Epithelial cell of esophagus (primary cell): Measurements from ENCODE around the gene NOVA2.

Experiments
- DNase-seq: peaks from one replicate; pipeline ENCODE4 v3.0.0; 2010; ENCODE audit warnings: low read depth
- H3K4me3 ChIP-seq: 2 replicates; pipeline ENCODE4 v1.5.1; 2011; ENCODE audit warnings: mild to moderate bottlenecking, low read length, control low read depth
- TF ChIP-seq, protein P1 (sequence below): IDR thresholded peaks from 2 replicates; pipeline ENCODE4 v1.5.1; 2011; ENCODE audit warnings: low read depth, mild to moderate bottlenecking, low read length, control low read depth, inconsistent platforms; ENCODE audit not compliant: insufficient read depth; ENCODE audit errors: missing control alignments

Gene NOVA2

DNA sequence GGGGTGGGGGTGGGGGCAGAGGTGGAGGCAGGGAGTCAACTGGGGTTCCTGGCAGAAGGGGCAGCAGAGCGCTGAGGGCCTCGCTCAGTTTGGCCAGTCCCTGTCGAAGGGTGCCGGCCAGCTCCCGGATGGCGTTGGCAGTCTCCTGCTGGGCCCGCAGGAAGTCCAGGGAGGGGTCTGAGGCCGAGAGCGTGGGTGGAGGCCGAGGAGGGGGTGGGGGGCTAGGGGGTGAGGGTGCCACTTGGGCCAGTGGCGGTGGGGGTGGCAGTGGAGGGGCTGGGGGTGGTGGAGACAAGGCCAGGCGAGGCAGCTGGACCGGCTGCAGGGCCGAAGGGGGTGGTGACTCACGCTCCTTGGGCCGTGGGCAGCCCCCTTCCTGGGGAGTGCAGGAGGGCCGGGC, 82.8 kb downstream of the NOVA2 start:
- TF ChIP-seq, protein P1, sequence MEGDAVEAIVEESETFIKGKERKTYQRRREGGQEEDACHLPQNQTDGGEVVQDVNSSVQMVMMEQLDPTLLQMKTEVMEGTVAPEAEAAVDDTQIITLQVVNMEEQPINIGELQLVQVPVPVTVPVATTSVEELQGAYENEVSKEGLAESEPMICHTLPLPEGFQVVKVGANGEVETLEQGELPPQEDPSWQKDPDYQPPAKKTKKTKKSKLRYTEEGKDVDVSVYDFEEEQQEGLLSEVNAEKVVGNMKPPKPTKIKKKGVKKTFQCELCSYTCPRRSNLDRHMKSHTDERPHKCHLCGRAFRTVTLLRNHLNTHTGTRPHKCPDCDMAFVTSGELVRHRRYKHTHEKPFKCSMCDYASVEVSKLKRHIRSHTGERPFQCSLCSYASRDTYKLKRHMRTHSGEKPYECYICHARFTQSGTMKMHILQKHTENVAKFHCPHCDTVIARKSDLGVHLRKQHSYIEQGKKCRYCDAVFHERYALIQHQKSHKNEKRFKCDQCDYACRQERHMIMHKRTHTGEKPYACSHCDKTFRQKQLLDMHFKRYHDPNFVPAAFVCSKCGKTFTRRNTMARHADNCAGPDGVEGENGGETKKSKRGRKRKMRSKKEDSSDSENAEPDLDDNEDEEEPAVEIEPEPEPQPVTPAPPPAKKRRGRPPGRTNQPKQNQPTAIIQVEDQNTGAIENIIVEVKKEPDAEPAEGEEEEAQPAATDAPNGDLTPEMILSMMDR: no peak
- H3K4me3 ChIP-seq: no peak overlapping the region
- DNase-seq: no peak

DNA sequence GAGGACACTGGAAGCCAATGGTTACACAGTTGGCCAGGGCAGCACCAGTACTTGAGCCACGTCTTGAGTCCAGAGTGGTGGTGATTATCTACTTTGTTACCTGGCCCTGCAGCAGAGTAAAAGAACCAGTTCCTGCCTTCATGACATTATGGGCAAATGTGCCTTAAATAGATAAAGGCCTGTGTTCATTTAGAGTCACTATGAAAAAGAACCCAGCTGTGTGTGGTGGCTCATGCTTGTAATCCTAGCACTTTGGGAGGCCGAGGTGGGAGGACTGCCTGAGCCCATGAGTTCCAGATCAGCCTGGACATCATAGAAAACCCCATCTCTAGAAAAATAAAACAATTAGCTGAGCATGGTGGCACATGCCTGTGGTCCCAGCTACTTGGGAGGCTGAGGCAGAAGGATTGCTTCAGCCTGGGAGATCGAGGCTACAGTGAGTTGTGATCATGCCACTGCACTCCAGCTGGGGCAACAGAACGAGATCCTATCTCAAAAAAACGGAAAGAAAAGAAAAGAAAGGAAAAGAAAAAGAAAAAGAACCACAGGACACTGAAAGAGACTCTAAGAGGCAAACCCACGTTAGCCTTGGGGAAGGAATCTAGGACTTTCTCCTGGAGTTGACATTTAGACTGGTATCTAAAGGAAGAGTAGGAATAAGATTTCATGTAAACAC, 84.3 kb downstream of the NOVA2 start:
- H3K4me3 ChIP-seq: no peak overlapping the region
- no peak for DNase-seq
- TF ChIP-seq, protein P1: no peak

DNA sequence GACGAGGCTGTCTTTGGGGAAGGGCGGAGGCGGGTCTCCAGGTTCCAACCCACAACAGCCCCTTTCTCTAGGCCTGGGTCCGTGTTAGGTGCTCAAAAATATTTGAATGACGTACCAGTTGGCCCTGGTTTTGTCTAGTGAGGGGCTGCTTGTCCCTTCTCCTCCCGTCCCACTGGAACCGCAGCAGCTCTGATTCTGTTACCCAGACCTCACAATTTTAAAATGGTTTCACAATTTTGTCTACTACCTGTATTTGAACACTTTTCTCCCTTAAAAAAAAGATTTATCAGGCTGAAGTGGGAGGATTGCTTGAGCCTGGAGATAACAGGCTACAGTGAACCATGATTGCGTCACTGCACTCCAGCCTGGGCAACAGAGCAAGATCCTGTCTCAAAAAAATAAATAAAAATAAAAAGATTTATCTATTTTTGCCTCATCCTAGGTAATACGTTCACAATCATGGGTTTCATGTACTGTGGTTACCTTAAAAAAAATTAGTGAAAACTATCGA, 86.4 kb downstream of the NOVA2 start:
- no peak for DNase-seq
- TF ChIP-seq, protein P1: no peak
- peak overlapping the region; percentile 68 for H3K4me3 ChIP-seq

DNA sequence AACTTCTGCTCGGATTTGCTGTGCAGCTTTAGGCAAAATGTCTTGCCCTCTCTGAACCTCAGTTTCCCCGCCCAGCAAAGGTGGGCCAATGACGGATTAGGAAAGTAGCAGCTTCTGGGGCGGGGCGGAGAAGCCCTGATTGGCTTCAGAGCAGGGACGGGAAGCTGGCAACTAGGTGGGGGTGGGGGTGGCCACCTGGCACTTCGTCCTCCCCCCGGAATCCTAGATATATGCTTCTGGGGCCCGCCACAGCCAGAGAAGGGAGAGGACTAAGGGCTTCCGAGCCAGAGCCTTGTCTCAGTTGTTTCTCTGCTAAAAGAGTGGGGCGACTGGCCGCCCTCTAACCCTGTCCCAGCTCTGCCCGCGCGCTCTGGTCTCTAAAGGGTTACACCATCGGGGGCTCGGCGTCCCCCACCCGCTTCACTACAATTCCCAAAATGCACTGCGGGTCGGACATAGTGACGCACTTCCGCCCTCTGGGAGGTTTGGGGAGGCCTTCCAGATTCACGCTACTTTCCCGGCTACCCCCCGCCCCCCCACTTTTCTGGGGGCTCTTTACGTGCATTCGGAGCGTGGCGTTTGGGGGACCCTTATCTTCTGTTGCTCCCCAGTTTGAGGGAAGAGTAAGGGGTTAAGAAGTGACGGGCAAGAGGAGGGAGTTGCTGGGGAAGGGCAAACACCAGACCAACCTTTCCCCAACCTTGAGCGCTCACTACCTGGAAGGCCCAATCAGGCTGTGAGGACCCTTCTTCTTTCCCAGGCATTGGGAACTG, 87.1 kb downstream of the NOVA2 start:
- DNase-seq: peak; percentile 97

DNA sequence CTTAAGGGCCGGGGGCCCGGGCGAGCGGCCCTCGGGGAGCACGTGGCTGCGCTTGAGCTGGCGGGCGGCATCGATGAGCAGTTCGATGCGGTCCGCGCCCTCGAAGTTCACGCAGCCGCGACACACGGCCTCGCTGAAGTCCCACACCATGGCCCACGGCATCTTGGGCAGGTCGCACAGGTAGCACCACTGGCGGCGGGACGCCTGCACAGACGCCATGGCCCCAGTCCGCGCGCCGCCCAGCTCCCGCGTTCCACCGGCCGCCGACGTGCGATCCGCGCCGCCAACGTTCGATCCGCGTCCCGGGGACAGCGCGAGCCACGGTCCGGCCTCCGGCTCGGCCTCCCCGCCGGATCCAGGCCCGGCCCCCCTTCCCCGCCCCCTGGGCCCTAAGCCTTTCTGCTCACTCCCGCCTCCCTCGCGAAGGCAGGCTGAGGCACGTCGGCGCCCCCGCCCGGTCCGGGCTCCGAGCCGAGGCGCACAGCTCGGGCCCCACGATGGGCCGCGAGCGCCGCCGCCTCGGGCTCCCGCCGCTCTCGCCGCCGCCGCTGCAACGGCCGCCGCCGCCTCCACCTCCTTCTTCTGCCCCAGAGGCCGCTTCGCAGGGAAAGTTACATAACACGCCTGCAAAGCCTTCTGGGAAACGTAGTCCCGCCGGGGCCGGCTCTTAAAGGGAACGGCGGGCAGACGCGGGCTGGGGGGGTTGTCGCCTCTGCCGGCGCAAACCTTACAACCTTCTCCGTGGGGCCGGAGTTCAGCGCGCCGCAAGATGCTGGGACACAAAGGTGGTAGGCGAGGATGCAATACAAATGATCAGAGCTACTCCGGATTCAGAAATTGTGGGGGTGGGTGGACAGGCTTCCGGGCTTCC, 87.9 kb downstream of the NOVA2 start, which contains the start of gene IRF2BP1:
TSS of gene IRF2BP1 (minus strand) at position 586 of the 871 bp plus-strand sequence. CDS start at position 219, 367 bp downstream.
- DNase-seq: peak; percentile 96
- TF ChIP-seq, protein P1: no peak
- H3K4me3 ChIP-seq: peak within 1 kb of the TSS; percentile 68

More for the DNA sequence above, 87.1 kb downstream of the NOVA2 start:
- TF ChIP-seq, protein P1: no peak
- H3K4me3 ChIP-seq: peak overlapping the region; percentile 68

DNA sequence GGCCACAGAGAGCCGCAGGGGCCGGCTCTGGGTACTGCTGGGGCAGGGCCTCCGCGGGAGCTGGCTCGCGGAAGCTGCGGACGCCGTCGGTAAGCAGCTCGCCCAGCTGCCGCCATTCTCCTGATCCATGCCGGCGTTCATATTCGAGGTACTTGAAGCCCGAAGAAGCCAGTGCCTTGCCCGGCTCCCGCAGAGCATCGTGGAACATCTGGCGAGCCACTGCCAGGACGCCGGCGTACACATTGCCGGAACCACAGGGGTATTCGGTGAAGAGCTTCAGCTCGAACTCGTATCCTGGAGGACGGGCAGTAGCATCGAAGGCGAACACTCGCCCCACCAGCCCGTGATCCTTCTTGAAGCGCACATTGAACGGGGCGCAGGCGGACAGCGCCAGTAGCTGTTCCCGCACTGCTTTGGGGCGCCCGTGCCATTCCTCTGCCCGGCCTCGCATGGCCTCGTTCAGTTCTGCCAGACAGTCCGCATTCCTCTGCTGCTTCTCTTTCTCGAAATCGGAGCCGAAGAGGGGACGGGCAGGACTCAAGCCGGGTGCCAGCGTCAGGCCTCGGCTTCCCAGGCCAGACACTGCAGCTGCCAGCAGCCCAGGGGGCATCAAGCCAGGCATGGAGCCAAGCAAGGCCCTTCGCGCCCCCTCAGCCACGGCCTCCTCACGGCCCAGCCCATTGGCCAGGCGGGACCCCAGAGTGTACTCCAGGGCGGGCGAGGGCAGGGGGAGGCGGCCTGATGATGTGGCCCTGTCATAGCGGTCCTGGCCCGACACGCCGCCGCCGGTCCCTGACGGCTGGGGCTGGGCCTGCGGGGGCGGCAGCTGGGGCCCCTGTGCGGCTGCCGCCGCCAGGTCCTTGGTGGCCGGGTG, 88.7 kb downstream of the NOVA2 start:
- peak; percentile 33 for DNase-seq
- peak overlapping the region; percentile 68 for H3K4me3 ChIP-seq
- TF ChIP-seq, protein P1: no peak
